Measurements from ENCODE around the gene REX1BD.

GRCh38 chr19:18577365-18577914, 11.2 kb upstream of the REX1BD start:
- TF ChIP-seq POLR2A (IDR thresholded peaks at IDR 0.05; ENCODE audit: insufficient read depth in 1 of 2, low read depth in 2 of 2, low read length in 2 of 2) (no peak), ETS1 (CRISPR knock-in tag; IDR thresholded peaks at IDR 0.05) (no peak), ZNF326 (CRISPR knock-in tag; IDR thresholded peaks at IDR 0.05; ENCODE audit: borderline replicate concordance) (no peak), FOXP1 (IDR thresholded peaks at IDR 0.05) (no peak), FOXP1 (CRISPR knock-in tag; IDR thresholded peaks at IDR 0.05) (no peak), THAP11 (CRISPR knock-in tag; IDR thresholded peaks at IDR 0.05) (no peak), RXRA (CRISPR knock-in tag; IDR thresholded peaks at IDR 0.05) (no peak), ZFAT (CRISPR knock-in tag; conservative IDR thresholded peaks at IDR 0.05) (no peak)
- TF ChIP-seq, protein P1, sequence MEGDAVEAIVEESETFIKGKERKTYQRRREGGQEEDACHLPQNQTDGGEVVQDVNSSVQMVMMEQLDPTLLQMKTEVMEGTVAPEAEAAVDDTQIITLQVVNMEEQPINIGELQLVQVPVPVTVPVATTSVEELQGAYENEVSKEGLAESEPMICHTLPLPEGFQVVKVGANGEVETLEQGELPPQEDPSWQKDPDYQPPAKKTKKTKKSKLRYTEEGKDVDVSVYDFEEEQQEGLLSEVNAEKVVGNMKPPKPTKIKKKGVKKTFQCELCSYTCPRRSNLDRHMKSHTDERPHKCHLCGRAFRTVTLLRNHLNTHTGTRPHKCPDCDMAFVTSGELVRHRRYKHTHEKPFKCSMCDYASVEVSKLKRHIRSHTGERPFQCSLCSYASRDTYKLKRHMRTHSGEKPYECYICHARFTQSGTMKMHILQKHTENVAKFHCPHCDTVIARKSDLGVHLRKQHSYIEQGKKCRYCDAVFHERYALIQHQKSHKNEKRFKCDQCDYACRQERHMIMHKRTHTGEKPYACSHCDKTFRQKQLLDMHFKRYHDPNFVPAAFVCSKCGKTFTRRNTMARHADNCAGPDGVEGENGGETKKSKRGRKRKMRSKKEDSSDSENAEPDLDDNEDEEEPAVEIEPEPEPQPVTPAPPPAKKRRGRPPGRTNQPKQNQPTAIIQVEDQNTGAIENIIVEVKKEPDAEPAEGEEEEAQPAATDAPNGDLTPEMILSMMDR (CRISPR knock-in tag; IDR thresholded peaks at IDR 0.05): no peak
